ENCODE results near the gene CTXND1.

DNA sequence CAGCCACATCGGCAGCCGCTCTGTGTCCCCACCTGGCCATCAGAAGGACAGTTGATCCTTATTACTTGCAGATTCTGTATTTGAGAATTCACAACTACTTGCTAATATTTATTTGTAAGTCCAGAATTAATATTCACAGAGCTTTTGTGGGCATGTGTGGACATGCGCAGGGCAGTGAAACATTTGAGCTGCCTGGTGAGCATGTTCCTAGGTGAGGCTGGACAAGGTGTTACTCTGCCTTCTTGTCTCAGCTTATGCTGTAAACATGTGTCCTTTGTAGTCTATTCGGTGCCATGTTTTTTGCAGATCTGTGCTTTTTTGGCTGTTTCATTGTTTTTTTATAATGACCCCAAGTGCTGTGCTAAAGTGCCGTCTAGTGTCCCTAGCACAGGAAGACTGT is 83.6 kb downstream of the CTXND1 start:
- TF ChIP-seq, protein P1, sequence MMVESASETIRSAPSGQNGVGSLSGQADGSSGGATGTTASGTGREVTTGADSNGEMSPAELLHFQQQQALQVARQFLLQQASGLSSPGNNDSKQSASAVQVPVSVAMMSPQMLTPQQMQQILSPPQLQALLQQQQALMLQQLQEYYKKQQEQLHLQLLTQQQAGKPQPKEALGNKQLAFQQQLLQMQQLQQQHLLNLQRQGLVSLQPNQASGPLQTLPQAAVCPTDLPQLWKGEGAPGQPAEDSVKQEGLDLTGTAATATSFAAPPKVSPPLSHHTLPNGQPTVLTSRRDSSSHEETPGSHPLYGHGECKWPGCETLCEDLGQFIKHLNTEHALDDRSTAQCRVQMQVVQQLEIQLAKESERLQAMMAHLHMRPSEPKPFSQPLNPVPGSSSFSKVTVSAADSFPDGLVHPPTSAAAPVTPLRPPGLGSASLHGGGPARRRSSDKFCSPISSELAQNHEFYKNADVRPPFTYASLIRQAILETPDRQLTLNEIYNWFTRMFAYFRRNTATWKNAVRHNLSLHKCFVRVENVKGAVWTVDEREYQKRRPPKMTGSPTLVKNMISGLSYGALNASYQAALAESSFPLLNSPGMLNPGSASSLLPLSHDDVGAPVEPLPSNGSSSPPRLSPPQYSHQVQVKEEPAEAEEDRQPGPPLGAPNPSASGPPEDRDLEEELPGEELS (CRISPR knock-in tag; IDR thresholded peaks at IDR 0.05): no peak
- no peak for TF ChIP-seq JUNB (CRISPR knock-in tag; IDR thresholded peaks at IDR 0.05; ENCODE audit: borderline replicate concordance)
- no peak for TF ChIP-seq ZNF329 (CRISPR knock-in tag; IDR thresholded peaks at IDR 0.05; ENCODE audit: low read depth)
- no peak for TF ChIP-seq XRCC5 (optimal IDR thresholded peaks at IDR 0.05; ENCODE audit: low read length)
- no peak for TF ChIP-seq FOXK1 (CRISPR knock-in tag; IDR thresholded peaks at IDR 0.05; ENCODE audit: borderline replicate concordance, low read depth)
- no peak for TF ChIP-seq TCF7 (IDR thresholded peaks at IDR 0.05; ENCODE audit: low read depth)
- TF ChIP-seq, protein P2, sequence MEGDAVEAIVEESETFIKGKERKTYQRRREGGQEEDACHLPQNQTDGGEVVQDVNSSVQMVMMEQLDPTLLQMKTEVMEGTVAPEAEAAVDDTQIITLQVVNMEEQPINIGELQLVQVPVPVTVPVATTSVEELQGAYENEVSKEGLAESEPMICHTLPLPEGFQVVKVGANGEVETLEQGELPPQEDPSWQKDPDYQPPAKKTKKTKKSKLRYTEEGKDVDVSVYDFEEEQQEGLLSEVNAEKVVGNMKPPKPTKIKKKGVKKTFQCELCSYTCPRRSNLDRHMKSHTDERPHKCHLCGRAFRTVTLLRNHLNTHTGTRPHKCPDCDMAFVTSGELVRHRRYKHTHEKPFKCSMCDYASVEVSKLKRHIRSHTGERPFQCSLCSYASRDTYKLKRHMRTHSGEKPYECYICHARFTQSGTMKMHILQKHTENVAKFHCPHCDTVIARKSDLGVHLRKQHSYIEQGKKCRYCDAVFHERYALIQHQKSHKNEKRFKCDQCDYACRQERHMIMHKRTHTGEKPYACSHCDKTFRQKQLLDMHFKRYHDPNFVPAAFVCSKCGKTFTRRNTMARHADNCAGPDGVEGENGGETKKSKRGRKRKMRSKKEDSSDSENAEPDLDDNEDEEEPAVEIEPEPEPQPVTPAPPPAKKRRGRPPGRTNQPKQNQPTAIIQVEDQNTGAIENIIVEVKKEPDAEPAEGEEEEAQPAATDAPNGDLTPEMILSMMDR (CRISPR knock-in tag; IDR thresholded peaks at IDR 0.05): no peak
- TF ChIP-seq ZNF564 (CRISPR knock-in tag; IDR thresholded peaks at IDR 0.05): no peak
- TF ChIP-seq FOXM1 (CRISPR knock-in tag; IDR thresholded peaks at IDR 0.05): no peak
- TF ChIP-seq RAD21 (CRISPR knock-in tag; IDR thresholded peaks at IDR 0.05): no peak
- no peak for TF ChIP-seq SNAPC2 (CRISPR knock-in tag; IDR thresholded peaks at IDR 0.05)
- TF ChIP-seq, protein P3, sequence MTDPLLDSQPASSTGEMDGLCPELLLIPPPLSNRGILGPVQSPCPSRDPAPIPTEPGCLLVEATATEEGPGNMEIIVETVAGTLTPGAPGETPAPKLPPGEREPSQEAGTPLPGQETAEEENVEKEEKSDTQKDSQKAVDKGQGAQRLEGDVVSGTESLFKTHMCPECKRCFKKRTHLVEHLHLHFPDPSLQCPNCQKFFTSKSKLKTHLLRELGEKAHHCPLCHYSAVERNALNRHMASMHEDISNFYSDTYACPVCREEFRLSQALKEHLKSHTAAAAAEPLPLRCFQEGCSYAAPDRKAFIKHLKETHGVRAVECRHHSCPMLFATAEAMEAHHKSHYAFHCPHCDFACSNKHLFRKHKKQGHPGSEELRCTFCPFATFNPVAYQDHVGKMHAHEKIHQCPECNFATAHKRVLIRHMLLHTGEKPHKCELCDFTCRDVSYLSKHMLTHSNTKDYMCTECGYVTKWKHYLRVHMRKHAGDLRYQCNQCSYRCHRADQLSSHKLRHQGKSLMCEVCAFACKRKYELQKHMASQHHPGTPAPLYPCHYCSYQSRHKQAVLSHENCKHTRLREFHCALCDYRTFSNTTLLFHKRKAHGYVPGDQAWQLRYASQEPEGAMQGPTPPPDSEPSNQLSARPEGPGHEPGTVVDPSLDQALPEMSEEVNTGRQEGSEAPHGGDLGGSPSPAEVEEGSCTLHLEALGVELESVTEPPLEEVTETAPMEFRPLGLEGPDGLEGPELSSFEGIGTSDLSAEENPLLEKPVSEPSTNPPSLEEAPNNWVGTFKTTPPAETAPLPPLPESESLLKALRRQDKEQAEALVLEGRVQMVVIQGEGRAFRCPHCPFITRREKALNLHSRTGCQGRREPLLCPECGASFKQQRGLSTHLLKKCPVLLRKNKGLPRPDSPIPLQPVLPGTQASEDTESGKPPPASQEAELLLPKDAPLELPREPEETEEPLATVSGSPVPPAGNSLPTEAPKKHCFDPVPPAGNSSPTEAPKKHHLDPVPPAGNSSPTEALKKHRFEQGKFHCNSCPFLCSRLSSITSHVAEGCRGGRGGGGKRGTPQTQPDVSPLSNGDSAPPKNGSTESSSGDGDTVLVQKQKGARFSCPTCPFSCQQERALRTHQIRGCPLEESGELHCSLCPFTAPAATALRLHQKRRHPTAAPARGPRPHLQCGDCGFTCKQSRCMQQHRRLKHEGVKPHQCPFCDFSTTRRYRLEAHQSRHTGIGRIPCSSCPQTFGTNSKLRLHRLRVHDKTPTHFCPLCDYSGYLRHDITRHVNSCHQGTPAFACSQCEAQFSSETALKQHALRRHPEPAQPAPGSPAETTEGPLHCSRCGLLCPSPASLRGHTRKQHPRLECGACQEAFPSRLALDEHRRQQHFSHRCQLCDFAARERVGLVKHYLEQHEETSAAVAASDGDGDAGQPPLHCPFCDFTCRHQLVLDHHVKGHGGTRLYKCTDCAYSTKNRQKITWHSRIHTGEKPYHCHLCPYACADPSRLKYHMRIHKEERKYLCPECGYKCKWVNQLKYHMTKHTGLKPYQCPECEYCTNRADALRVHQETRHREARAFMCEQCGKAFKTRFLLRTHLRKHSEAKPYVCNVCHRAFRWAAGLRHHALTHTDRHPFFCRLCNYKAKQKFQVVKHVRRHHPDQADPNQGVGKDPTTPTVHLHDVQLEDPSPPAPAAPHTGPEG (CRISPR knock-in tag; IDR thresholded peaks at IDR 0.05): no peak
- TF ChIP-seq, protein P4, sequence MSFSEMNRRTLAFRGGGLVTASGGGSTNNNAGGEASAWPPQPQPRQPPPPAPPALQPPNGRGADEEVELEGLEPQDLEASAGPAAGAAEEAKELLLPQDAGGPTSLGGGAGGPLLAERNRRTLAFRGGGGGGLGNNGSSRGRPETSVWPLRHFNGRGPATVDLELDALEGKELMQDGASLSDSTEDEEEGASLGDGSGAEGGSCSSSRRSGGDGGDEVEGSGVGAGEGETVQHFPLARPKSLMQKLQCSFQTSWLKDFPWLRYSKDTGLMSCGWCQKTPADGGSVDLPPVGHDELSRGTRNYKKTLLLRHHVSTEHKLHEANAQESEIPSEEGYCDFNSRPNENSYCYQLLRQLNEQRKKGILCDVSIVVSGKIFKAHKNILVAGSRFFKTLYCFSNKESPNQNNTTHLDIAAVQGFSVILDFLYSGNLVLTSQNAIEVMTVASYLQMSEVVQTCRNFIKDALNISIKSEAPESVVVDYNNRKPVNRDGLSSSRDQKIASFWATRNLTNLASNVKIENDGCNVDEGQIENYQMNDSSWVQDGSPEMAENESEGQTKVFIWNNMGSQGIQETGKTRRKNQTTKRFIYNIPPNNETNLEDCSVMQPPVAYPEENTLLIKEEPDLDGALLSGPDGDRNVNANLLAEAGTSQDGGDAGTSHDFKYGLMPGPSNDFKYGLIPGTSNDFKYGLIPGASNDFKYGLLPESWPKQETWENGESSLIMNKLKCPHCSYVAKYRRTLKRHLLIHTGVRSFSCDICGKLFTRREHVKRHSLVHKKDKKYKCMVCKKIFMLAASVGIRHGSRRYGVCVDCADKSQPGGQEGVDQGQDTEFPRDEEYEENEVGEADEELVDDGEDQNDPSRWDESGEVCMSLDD (CRISPR knock-in tag; IDR thresholded peaks at IDR 0.05; ENCODE audit: borderline replicate concordance): no peak

Measured in HepG2 (cell line).